Upper lobe of right lung (tissue), 1 donor: Measurements from ENCODE around the gene C20orf204. TPM values are rescaled to one million over a fixed set of nuclear protein-coding genes. Genes with fewer than 3 reads are reported as not detected.

ENCODE experiments used
- ATAC-seq: fragments of 200-7000 bp; cut with Tn5 transposase; one replicate; pipeline ENCODE4 v1.9.1; 2020; ENCODE audit warnings: mild to moderate bottlenecking, moderate library complexity
- DNase-seq: peaks from one replicate; pipeline ENCODE4 v3.0.0-alpha.2; 2020
- H3K27ac ChIP-seq: fragments of 200-600 bp; one replicate; pipeline ENCODE4 v1.8.0; 2022
- H3K27me3 ChIP-seq: fragments of 200-600 bp; one replicate; pipeline ENCODE4 v1.8.0; 2022; ENCODE audit warnings: mild to moderate bottlenecking
- H3K36me3 ChIP-seq: fragments of 200-600 bp; one replicate; pipeline ENCODE4 v1.8.0; 2022
- H3K4me1 ChIP-seq: fragments of 200-600 bp; one replicate; pipeline ENCODE4 v1.8.0; 2022
- H3K4me3 ChIP-seq: fragments of 200-600 bp; one replicate; pipeline ENCODE4 v1.8.0; 2022; ENCODE audit warnings: mild to moderate bottlenecking
- H3K9me3 ChIP-seq: fragments of 200-600 bp; one replicate; pipeline ENCODE4 v1.8.0; 2022
- intact Hi-C: fragments of 100-400 bp; cut with DNase I; formaldehyde crosslinking; loops from one replicate; pipeline ENCODE4 v1.11.0; 2022
- total RNA-seq: library from RNA; stranded (reverse); fragmentation: NEBNext Ultra II Directional; extraction: Animal tissue kit (Norgen Biotek cat#: 25700); gene quantifications from one replicate; pipeline ENCODE4 v1.2.1, GENCODE V29; 2021
- TF ChIP-seq, protein P1 (sequence below): fragments of 200-600 bp; IDR thresholded peaks from one replicate; pipeline ENCODE4 v1.8.0; 2022; ENCODE audit warnings: antibody characterized with exemption
- donor health status: DM: no; HTN: yes; CAD: no; lungs with severe emphysema.

C20orf204 gene
- total RNA-seq, 1 donor from 2014 or later = 1.9 TPM

DNA sequence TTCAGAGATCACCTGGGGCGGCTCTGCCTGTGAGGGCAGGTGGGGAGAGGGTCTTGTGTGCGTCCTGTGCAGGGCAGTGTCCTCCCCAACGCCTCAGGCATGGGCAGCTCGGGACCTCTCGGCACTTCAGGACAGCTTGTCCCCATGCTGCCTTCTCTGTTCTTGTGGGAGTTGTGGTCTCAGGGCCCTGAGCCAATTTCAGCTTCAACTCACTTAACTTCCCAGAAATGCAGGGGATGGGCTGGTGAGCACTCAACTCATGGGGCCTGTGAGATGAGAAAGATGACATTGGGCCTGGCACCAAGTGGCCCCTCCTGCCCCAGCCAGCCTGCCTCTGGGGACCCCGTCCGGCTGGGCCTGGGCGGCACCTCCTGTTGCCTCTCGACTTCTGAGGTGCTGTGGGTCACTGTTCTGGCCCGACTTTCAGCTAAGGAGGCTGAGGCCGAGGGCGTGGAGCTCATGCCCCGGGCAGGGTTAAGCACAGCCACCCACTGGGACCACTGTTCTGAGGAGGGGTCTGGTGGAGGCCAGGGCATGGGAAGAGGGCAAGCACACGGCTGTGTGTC, 36.6 kb downstream of the C20orf204 start:
- intact Hi-C loops = no loop called here
- no peak overlapping the region for H3K27ac ChIP-seq
- DNase-seq (no peak), ATAC-seq (no peak)
- TF ChIP-seq, protein P1, sequence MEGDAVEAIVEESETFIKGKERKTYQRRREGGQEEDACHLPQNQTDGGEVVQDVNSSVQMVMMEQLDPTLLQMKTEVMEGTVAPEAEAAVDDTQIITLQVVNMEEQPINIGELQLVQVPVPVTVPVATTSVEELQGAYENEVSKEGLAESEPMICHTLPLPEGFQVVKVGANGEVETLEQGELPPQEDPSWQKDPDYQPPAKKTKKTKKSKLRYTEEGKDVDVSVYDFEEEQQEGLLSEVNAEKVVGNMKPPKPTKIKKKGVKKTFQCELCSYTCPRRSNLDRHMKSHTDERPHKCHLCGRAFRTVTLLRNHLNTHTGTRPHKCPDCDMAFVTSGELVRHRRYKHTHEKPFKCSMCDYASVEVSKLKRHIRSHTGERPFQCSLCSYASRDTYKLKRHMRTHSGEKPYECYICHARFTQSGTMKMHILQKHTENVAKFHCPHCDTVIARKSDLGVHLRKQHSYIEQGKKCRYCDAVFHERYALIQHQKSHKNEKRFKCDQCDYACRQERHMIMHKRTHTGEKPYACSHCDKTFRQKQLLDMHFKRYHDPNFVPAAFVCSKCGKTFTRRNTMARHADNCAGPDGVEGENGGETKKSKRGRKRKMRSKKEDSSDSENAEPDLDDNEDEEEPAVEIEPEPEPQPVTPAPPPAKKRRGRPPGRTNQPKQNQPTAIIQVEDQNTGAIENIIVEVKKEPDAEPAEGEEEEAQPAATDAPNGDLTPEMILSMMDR = no peak
- no peaks in the 10 kb centered on the region for H3K4me1 ChIP-seq
- H3K36me3 ChIP-seq = peaks cover 15% of the 10 kb centered on the region
- H3K9me3 ChIP-seq = no peaks in the 10 kb centered on the region
- H3K27me3 ChIP-seq = no peaks in the 10 kb centered on the region
- no peak overlapping the region for H3K4me3 ChIP-seq

DNA sequence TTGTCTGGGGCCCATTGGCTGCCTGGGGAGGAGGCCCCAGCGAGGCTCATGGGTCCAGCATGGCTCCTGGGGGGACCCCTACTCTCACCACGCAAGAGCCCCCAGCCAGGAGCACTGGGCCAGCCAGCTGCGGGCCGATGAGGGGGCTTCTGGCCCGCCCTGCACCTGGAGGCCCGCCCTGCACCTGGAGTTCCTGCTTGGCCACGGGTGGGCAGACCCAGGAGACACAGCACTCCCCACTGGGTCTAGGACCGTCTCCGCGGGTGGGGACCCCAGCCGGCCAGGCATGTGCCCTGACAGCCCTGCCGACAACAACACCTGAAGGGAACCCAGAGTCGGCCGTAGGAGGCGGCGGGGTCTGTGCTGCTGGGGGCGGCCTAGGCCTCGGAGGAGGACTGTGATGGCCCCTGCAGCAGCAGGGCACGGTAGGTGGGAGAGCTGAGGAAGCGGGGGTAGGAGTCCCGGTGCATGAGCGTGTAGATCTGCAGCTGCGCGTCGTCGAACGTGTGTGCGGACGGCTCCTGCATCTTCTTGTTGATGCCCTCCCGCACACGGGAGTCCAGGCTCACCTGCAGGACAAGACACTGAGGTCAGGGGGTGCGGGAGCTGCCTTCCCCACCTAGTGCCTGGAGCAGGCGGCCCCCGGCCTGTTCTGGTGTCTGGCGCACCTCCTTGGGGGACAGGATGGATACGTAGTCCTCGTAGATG, 37.6 kb downstream of the C20orf204 start:
- Histone ChIP-seq H3K27me3 (no peaks in the 10 kb centered on the region), H3K9me3 (no peaks in the 10 kb centered on the region), H3K4me1 (peaks cover 9% of the 10 kb centered on the region), H3K27ac (no peak overlapping the region), H3K4me3 (no peak overlapping the region), H3K36me3 (peaks cover 15% of the 10 kb centered on the region)
- intact Hi-C loops = no loop called here
- DNase-seq (no peak), ATAC-seq (no peak)
- TF ChIP-seq, protein P1 = no peak

DNA sequence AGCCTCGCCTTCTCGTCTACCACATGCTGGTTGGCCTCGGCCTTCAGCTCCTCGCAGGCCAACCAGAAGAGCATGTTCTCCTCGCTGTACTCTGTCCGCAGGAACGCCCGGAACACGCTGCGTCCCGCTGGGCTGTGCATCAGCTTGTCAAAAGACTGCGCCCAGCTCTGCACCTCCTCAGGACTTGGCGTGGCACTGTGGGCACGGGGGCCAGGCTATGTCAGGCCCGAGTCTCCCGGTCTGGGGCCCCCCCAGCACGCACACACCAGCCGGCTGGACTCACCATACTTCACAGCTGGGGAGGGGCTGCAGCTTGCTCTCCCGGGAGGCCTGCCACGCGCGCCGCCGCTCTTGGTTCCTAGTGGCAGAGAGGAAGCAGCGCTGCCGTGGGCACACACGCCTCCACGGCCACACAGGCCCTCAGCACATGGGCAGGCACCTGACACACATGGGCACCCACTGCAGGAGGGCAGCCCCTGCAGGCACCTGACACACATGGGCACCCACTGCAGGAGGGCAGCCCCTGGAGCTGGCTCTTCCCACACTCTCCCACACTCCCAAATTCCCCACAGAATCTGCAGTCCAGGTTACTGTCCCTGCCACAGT, 38.3 kb downstream of the C20orf204 start:
- no peak for ATAC-seq
- H3K9me3 ChIP-seq = no peaks in the 10 kb centered on the region
- H3K4me3 ChIP-seq = no peak overlapping the region

DNA sequence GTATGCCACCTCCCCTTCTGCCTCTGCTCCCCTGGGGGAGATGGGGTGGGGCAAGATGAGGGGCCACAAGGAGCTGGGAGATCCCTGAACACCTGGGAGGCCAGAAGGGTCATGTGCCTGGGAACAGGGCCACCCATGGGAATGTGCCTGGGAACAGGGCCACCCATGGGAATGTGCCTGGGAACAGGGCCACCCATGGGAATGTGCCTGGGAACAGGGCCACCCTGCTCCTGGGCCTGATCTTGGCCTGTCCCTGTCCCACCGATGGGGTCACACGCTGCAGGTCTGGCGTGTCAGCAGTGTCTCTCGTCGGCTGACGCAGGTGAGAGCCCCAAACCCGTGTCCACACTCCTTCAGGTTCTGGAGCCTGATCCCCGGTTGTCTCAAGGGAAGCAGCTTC, 39.0 kb downstream of the C20orf204 start:
- Histone ChIP-seq H3K27ac (no peak overlapping the region), H3K9me3 (no peaks in the 10 kb centered on the region), H3K4me1 (peaks cover 17% of the 10 kb centered on the region), H3K4me3 (no peak overlapping the region), H3K27me3 (no peaks in the 10 kb centered on the region), H3K36me3 (peaks cover 15% of the 10 kb centered on the region)
- DNase-seq (no peak), ATAC-seq (no peak)
- intact Hi-C loops = no loop called here
- TF ChIP-seq, protein P1 = no peak

More for the DNA sequence above, 38.3 kb downstream of the C20orf204 start:
- H3K27ac ChIP-seq = no peak overlapping the region
- TF ChIP-seq, protein P1 = no peak
- DNase-seq = no peak
- peaks cover 15% of the 10 kb centered on the region for H3K36me3 ChIP-seq
- intact Hi-C loops = no loop called here
- no peaks in the 10 kb centered on the region for H3K27me3 ChIP-seq
- peaks cover 15% of the 10 kb centered on the region for H3K4me1 ChIP-seq

DNA sequence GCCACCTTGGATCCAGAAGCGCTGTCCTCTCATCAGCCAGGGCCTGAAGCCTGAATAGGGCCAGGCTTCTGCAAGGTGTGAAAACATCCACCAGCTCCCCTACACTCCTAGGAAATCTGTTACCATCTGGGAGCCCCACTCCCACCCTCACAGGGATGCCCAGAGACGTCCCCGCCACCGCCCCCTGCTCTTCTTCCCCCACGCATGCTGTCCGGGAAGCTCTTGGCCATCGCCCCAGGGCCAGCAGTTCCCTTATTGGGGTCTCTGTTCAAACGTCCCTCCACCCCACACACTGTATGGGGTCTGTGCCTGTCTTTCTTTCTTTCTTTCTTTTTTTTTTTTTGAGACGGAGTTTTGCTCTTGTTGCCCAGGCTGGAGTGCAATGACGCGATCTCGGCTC, 39.6 kb downstream of the C20orf204 start:
- Histone ChIP-seq H3K4me1 (peaks cover 17% of the 10 kb centered on the region), H3K36me3 (peaks cover 15% of the 10 kb centered on the region), H3K27ac (no peak overlapping the region), H3K27me3 (no peaks in the 10 kb centered on the region), H3K9me3 (no peaks in the 10 kb centered on the region), H3K4me3 (no peak overlapping the region)
- intact Hi-C loops = no loop called here
- TF ChIP-seq, protein P1 = no peak
- DNase-seq (no peak), ATAC-seq (no peak)
